WTC11 (cell line): ENCODE measurements around the gene SLC35A3. TPM values are rescaled to one million over a fixed set of nuclear protein-coding genes. Genes with fewer than 3 reads are reported as not detected.

Experiments used
- ATAC-seq: fragments of 200-7000 bp; cut with Tn5 transposase; 2 replicates; pipeline ENCODE4 v1.10.0; 2021; ENCODE audit warnings: mild to moderate bottlenecking, moderate library complexity
- CTCF ChIA-PET: fragments of 300-600 bp; sonication (Branson Sonifier 250); formaldehyde crosslinking; loops from one replicate; lab custom pipeline; 2021; ENCODE audit warnings: antibody characterized with exemption; lab: Charles Lee
- POLR2A ChIA-PET: fragments of 350-600 bp; sonication (Branson Sonifier 250); formaldehyde crosslinking; loops from one replicate; lab custom pipeline; 2021; ENCODE audit warnings: antibody characterized with exemption; lab: Charles Lee
- DNase-seq: peaks from one replicate; pipeline ENCODE4 v3.0.0; 2021; ENCODE audit warnings: low spot score
- H3K27ac Mint-ChIP-seq: 2 replicates; pipeline ENCODE4 v1.8.0; 2021; ENCODE audit warnings: mixed read lengths
- H3K27me3 Mint-ChIP-seq: 2 replicates; pipeline ENCODE4 v1.8.0; 2021; ENCODE audit warnings: low read depth, mild to moderate bottlenecking, moderate library complexity, mixed read lengths
- H3K36me3 Mint-ChIP-seq: 2 replicates; pipeline ENCODE4 v1.8.0; 2021; ENCODE audit warnings: mixed read lengths
- H3K4me1 Mint-ChIP-seq: 2 replicates; pipeline ENCODE4 v1.8.0; 2022; ENCODE audit warnings: mixed read lengths
- H3K4me3 Mint-ChIP-seq: 2 replicates; pipeline ENCODE4 v1.8.0; 2021; ENCODE audit warnings: mild to moderate bottlenecking, moderate library complexity, mixed read lengths
- H3K9me3 Mint-ChIP-seq: 2 replicates; pipeline ENCODE4 v1.8.0; 2021; ENCODE audit warnings: mixed read lengths
- AFF4 ChIP-seq: sonication (generic); formaldehyde crosslinking; IDR thresholded peaks from 2 replicates; pipeline ENCODE4 v1.8.1; 2023; ENCODE audit warnings: mild to moderate bottlenecking, missing genetic modification reagents, borderline replicate concordance
- AR ChIP-seq: fragments of 250-450 bp; sonication (Bioruptor Pico); IDR thresholded peaks from 2 replicates; pipeline ENCODE4 v1.9.0; 2021; ENCODE audit warnings: mild to moderate bottlenecking
- E2F4 ChIP-seq: sonication (generic); formaldehyde crosslinking; IDR thresholded peaks from 2 replicates; pipeline ENCODE4 v1.8.1; 2022; ENCODE audit warnings: low read depth, mild to moderate bottlenecking, moderate library complexity, missing genetic modification reagents, borderline replicate concordance
- ETV6 ChIP-seq: sonication (generic); formaldehyde crosslinking; IDR thresholded peaks from 2 replicates; pipeline ENCODE4 v1.8.1; 2022; ENCODE audit warnings: mild to moderate bottlenecking, missing genetic modification reagents
- FOXP4 ChIP-seq: sonication (generic); formaldehyde crosslinking; IDR thresholded peaks from 2 replicates; pipeline ENCODE4 v1.8.0; 2022; ENCODE audit warnings: mild to moderate bottlenecking, missing genetic modification reagents
- HMGXB4 ChIP-seq: sonication (generic); formaldehyde crosslinking; IDR thresholded peaks from 2 replicates; pipeline ENCODE4 v1.8.1; 2023; ENCODE audit warnings: mild to moderate bottlenecking, moderate library complexity, missing genetic modification reagents
- MXD4 ChIP-seq: fragments of 250-450 bp; sonication (Bioruptor Pico); IDR thresholded peaks from 2 replicates; pipeline ENCODE4 v1.8.0; 2021; ENCODE audit warnings: mild to moderate bottlenecking, moderate library complexity, borderline replicate concordance
- NR1H2 ChIP-seq: sonication (generic); formaldehyde crosslinking; IDR thresholded peaks from 2 replicates; pipeline ENCODE4 v1.9.0; 2021; ENCODE audit warnings: mild to moderate bottlenecking, moderate library complexity, missing genetic modification reagents
- NR2C2 ChIP-seq: sonication (generic); formaldehyde crosslinking; IDR thresholded peaks from 2 replicates; pipeline ENCODE4 v1.8.0; 2022; ENCODE audit warnings: mild to moderate bottlenecking, missing genetic modification reagents
- PRRX2 ChIP-seq: fragments of 250-450 bp; sonication (Bioruptor Pico); IDR thresholded peaks from 2 replicates; pipeline ENCODE4 v1.8.0; 2021; ENCODE audit warnings: mild to moderate bottlenecking
- TEAD1 ChIP-seq: sonication (generic); formaldehyde crosslinking; IDR thresholded peaks from 2 replicates; pipeline ENCODE4 v1.8.0; 2022; ENCODE audit warnings: mild to moderate bottlenecking, missing genetic modification reagents
- USF1 ChIP-seq: sonication (generic); formaldehyde crosslinking; IDR thresholded peaks from 2 replicates; pipeline ENCODE4 v1.8.0; 2022; ENCODE audit warnings: mild to moderate bottlenecking, missing genetic modification reagents
- ZNF219 ChIP-seq: sonication (generic); formaldehyde crosslinking; IDR thresholded peaks from 2 replicates; pipeline ENCODE4 v1.8.0; 2023; ENCODE audit warnings: missing genetic modification reagents, mild to moderate bottlenecking, borderline replicate concordance
- ZNF425 ChIP-seq: fragments of 250-450 bp; sonication (Bioruptor Pico); conservative IDR thresholded peaks from 2 replicates; pipeline ENCODE4 v1.9.0; 2021; ENCODE audit warnings: mild to moderate bottlenecking
- ZNF671 ChIP-seq: fragments of 250-450 bp; sonication (Bioruptor Pico); IDR thresholded peaks from 2 replicates; pipeline ENCODE4 v1.8.0; 2021; ENCODE audit warnings: mild to moderate bottlenecking
- ZSCAN18 ChIP-seq: fragments of 250-450 bp; sonication (Bioruptor Pico); IDR thresholded peaks from 2 replicates; pipeline ENCODE4 v2.1.2; 2022; ENCODE audit warnings: mild to moderate bottlenecking, moderate library complexity
- total RNA-seq: library from RNA; stranded (reverse); gene quantifications from 3 replicates; pipeline ENCODE4 v1.2.3, GENCODE V29; 2021

Gene SLC35A3
- total RNA-seq, 1 experiment from 2014 or later: 14.5 TPM

- TF ChIP-seq E2F4 (CRISPR knock-in tag) (no peak), ZNF671 (CRISPR knock-in tag) (no peak), USF1 (CRISPR knock-in tag) (no peak), HMGXB4 (CRISPR knock-in tag) (no peak), NR1H2 (no peak), ZNF219 (CRISPR knock-in tag) (no peak)
These were observed 35.0 kb upstream of the SLC35A3 start (continued) for GRCh38 chr1:99934801-99935200.

- ChIA-PET CTCF (interaction anchor here (1.1 kb wide), 1 partner anchor 107 kb away, joined by 3 read pairs; no protein-coding TSS in a partner anchor), POLR2A (no interaction called here)
- Mint-ChIP-seq H3K4me3 (no peak overlapping the region), H3K9me3 (no peaks in the 10 kb centered on the region), H3K27me3 (no peaks in the 10 kb centered on the region), H3K27ac (no peak overlapping the region), H3K4me1 (no peaks in the 10 kb centered on the region), H3K36me3 (no peaks in the 10 kb centered on the region)
- no peak for ATAC-seq
- DNase-seq: no peak
- no peak for TF ChIP-seq AR
These were observed 34.3 kb upstream of the SLC35A3 start for GRCh38 chr1:99935534-99935933.

GRCh38 chr1:99936071-99936470, 33.7 kb upstream of the SLC35A3 start:
- ChIA-PET POLR2A (no interaction called here), CTCF (interaction anchor here (1.1 kb wide), 1 partner anchor 108 kb away, joined by 3 read pairs; no protein-coding TSS in a partner anchor)
- Mint-ChIP-seq H3K4me3 (no peak overlapping the region), H3K9me3 (no peaks in the 10 kb centered on the region), H3K27ac (no peak overlapping the region), H3K36me3 (no peaks in the 10 kb centered on the region), H3K27me3 (no peaks in the 10 kb centered on the region), H3K4me1 (no peaks in the 10 kb centered on the region)
- ATAC-seq: no peak
- no peak for DNase-seq
- TF ChIP-seq AFF4 (CRISPR knock-in tag) (no peak), FOXP4 (CRISPR knock-in tag) (no peak), PRRX2 (CRISPR knock-in tag) (no peak), ETV6 (CRISPR knock-in tag) (no peak), TEAD1 (CRISPR knock-in tag) (no peak), ZSCAN18 (no peak), MXD4 (CRISPR knock-in tag) (no peak), ZNF425 (CRISPR knock-in tag) (no peak), NR2C2 (CRISPR knock-in tag) (no peak)
